Left renal cortex interstitium (tissue), 4 donors: ENCODE data around the gene JAK2. TPM values are rescaled to one million over a fixed set of nuclear protein-coding genes. Genes with fewer than 3 reads are reported as not detected.
A peak's percentile ranks its signal among the peaks of the same experiment; 100 is the strongest.
"Not testable (repeated sequence)": the region's sequence is repeated elsewhere in the genome, so short reads cannot be mapped to it uniquely, and the experiment has no call there.

Source experiments
- DNase-seq, 4 donors: peaks; one replicate each; pipeline ENCODE4 v3.0.0-alpha.2; 2013; ENCODE audit warnings: low read depth in 4 of 4, low spot score in 2 of 4, missing footprints in 1 of 4
- polyA plus RNA-seq, 4 donors: library from polyadenylated mRNA; unstranded; fragments of 120-200 nt; gene quantifications; one replicate each; pipeline ENCODE4 v1.2.1, GENCODE V29; 2013; ENCODE audit not compliant: insufficient read length in 4 of 4

Gene JAK2
- polyA plus RNA-seq, 4 donors, result 11.8 to 17.2 (median 14.7) TPM

DNA sequence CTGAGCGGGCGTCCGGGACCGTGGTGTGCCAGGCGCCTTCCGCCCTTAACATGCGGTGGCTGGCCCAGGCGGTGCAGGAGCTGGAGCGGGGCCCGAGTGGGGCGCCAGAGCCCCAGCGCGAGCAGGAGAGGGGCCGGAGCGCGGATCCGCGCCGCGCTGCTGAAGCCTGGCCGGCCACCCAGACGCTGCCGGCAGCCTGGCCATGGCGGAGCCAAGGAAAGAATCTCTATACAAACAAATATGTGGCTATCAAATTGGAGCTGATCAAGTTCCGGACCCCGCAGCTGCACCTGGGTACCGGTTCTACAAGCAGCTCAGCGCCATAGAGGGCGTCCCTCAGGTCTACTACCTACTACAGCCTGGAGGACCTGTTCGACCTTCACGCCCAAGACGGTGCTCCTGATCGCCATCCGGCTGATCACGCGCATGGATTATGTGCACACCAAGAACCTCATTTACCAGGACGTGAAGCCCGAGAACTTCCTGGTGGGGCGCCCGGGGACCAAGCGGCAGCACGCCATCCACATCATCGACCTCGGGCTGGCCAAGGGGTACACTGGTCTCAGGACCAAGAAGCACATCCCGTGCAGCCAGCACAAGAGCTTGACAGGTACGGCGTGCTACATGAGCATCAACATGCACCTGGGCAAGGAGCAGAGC is 55.8 kb downstream of the JAK2 start:
- no peak for DNase-seq

DNA sequence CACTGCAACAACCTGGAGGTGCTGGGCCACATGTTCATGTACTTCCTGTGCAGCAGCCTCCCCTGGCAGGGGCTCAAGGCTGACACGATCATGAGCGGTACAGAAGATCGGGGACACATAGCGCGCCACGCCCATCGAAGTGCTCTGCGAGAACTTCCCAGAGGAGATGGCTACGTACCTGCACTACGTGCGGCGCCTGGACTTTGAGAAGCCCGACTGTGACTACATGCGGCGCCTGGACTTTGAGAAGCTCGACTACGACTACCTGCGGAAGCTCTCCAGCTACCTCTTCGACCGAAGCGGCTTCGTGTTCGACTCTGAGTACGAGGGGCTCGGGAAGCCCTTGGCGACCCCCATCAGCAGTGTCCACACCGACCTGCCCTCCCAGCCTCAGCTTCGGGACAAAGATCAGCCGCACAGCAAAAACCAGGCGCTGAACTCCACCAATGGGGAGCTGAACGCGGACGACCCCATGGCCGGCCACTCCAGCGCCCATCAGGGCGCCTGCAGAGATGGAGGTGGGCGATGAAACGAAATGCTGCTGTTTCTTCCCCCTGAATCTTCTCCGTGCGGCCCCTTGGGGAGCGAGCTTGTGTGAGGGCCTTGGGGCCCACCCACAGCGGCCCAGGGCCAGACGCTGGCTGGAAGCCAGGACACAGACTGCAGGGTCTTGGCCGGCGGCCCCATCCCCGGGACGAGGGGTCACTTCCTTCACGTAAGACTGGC is 56.5 kb downstream of the JAK2 start:
- DNase-seq, result no peak

DNA sequence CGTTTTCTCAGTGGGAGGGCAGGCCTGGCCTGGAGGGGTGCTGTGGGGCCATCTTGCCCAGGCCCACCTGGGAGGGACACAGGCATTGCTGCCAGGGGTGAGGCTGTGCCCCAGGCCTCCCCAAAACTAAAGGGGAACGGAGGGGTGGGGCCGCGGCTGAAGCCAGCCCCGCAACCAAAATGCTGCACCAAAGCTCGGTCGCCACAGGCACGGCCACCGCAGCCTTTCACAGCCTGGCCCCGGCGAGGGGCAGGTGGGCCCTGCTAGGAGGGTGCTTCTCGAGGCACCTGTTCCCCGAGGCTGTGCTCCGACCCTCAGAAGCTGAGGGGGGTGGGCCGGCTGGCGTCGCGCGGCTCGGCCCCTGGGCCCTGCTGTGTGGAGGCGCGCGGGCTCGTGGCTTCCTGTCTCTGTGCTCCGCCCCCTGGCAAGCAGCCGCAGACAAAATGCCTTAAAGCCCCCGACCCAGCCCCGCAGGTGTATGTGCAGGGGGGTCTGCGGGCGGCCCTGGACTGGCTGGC is 57.6 kb downstream of the JAK2 start:
- DNase-seq, result no peak

DNA sequence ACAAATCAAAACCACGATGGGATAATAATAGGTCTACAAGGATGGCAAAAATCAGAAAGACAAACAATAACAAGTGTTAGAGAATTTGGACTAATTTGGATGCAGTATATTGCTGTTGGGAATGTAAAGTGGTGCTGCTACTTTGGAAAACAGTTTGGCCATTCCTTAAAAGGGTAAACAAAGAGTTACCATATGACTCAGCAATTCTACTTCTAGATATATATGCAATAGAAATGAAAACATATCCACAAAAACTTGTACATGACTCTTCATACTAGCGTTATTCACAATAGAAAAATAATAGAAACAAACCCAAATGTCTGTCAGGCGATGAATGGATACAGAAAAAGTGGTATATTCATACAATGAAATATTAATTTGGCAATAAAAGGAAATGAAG is 58.3 kb downstream of the JAK2 start:
- DNase-seq, result no peak

DNA sequence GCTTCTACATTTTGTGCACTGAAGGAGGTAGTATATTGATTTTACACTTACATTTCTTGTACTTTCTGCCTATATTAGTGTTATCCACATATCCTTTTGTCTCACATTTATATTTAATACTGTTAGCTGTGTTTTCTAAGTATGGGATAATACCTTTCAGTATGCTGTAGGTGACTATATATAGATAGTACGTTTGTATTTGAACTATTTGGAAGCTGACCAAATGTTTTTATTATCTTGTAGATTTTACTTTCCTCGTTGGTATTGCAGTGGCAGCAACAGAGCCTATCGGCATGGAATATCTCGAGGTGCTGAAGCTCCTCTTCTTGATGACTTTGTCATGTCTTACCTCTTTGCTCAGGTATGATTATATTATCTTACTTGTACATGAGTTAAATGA is 59.1 kb downstream of the JAK2 start:
- no peak for DNase-seq

DNA sequence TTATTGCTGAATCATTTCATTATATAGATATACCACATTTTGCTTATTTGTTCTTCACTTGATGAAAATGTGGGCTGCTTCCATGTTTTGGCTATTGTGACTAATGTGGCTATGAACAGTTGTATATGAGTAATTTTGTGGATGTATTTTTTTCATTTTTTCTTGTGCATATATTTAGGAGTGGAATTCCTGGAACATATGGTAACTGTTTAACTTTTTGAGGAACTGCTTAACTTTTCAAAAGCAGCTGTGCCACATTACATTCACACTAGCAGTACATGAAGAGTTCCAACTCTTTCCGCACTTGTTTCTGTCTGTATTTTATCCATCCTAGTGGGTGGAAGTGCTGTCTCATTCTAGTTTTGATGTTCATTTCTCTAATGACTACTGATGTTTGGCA is 67.8 kb downstream of the JAK2 start:
- DNase-seq, result no peak

DNA sequence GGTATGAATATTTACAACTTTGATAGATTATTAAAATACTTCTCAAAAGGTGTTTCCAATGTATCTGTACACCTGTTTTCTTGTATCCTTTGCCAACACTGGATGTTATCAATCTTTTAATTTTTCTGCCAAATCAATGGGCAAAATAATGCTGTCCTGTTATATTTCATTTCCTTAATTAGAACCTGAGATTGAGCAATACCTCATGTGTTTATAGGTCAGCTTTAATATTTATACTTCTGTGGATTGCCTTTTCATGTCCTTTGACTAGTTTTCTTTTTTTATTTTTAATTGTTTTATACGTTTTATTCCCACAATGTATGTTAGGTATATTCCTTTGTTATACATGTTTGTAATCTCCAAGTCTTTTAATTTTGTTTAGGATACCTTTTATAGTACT is 77.6 kb downstream of the JAK2 start:
- no peak for DNase-seq

DNA sequence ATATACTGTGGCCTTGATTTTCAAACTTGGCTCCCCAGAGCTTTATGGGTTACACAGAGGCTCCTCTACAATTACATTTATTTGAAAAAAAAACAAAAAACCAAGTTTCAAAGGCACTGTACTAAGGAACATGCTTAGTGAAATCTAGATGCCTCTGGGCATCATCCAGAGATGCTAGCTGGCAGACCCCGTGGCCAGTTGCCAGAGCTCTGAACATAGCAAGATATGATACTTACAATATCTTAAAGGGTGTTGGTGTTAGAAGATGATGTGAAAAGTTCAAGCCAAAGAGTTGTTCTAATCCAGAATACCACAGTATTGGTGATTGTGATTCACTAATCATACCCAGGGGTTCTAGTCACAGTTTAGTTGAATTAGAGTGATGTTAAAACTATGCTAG is 87.8 kb downstream of the JAK2 start:
- DNase-seq, result no peak

DNA sequence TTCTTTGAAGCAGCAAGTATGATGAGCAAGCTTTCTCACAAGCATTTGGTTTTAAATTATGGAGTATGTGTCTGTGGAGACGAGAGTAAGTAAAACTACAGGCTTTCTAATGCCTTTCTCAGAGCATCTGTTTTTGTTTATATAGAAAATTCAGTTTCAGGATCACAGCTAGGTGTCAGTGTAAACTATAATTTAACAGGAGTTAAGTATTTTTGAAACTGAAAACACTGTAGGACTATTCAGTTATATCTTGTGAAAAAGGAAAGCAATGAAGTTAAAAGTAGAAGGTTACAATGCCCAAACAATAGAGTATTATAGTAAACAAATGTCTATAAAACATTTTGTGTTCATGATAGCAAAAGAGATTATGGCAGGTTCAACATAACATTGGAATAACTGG is 88.6 kb downstream of the JAK2 start:
- no peak for DNase-seq

DNA sequence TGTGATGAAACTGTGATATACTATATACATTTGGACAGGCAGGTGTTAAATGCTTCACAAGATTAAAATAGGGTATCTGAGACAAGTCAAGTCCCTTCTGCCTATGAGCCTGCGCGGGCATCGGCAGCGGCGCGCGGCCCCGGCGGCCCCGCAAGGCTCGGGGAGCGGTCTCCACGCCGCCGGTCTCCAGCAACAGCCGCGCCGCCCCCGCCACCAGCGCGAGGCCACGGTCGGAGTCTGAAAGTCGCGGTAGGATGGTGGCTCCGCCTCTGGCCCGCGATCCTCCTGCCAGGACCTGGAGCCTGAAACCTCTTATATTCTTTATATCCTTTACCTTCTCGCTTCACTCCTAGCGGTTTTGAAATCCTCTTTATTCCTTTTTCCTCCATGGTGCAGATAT is 100.9 kb downstream of the JAK2 start:
- DNase-seq, result no peak

DNA sequence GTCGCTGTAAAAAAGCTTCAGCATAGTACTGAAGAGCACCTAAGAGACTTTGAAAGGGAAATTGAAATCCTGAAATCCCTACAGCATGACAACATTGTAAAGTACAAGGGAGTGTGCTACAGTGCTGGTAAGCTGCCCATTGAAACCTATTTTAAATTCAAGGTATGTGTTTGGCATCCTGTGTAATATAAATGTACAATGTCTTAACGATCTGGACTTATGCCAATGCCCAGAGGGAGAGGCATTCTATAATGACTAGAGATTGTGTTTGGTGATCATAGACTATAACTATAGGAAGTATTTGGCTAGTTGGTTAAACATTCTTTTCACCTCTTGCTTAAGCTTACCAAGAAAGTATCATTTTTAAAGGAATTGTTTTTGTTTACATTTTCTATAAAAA is 104.7 kb downstream of the JAK2 start:
- peak in 2 of 4 donors; percentile 3 to 31 for DNase-seq

DNA sequence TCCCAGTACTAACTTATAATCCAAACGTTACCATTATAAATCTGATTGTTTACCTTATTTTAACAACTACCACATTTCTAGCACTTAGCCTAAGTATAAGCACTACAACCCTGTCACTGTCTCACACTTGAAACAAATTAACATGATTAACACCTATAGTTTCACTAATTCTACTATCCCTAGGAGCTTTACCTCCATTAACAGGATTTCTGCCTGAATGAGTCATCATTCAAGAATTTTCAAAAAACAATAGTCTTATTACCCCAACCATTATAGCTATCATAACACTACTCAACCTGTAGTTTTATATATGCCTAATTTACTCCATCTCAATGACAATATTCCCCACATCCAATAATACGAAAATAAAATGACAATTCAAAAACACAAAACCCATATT is 110.7 kb downstream of the JAK2 start:
- DNase-seq, result no peak

DNA sequence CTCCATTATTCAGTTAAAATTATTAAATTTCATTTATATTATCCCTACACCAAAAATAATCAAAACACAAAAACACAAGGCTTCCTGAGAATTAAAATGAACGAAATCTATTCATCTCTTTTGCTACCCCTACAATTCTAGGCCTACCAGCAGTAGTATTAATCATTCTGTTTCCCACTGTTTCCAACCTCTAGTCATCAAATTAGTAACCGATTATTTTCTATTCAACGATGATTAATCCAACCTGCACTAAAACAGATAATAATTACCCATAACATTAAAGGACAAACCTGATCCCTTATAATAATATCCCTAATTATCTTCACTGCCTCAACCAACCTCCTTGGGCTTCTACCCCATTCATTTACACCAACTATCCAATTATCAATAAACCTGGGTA is 114.4 kb downstream of the JAK2 start:
- no peak for DNase-seq

DNA sequence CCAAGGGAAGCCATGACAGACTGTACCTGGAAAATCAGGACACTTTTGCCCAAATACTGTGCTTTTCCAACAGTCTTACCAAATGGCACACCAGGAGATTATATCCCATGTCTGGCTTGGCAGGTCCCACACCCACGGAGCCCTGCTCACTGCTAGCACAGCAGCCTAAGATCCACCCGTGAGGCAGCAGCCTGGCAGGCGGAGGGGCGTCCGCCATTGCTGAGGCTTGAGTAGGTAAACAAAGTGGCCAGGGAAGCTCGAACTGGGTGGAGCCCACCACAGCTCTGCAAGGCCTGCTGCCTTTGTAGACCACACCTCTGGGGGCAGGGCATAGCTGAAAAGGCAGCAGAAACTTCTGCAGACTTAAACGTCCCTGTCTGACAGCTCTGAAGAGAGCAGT is 116.1 kb downstream of the JAK2 start:
- not testable (repeated sequence) for DNase-seq

DNA sequence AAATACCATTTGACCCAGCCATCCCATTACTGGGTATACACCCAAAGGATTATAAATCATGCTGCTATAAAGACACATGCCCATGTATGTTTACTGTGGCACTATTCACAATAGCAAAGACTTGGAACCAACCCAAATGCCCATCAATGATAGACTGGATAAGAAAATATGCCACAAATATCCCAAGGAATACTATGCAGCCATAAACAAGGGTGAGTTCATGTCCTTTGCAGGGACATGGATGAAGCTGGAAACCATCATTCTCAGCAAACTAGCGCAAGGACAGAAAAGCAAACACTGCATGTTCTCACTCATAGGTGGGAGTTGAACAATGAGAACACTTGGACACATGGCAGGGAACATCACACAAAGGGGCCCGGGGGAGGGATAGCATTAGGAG is 121.4 kb downstream of the JAK2 start:
- not testable (repeated sequence) for DNase-seq

DNA sequence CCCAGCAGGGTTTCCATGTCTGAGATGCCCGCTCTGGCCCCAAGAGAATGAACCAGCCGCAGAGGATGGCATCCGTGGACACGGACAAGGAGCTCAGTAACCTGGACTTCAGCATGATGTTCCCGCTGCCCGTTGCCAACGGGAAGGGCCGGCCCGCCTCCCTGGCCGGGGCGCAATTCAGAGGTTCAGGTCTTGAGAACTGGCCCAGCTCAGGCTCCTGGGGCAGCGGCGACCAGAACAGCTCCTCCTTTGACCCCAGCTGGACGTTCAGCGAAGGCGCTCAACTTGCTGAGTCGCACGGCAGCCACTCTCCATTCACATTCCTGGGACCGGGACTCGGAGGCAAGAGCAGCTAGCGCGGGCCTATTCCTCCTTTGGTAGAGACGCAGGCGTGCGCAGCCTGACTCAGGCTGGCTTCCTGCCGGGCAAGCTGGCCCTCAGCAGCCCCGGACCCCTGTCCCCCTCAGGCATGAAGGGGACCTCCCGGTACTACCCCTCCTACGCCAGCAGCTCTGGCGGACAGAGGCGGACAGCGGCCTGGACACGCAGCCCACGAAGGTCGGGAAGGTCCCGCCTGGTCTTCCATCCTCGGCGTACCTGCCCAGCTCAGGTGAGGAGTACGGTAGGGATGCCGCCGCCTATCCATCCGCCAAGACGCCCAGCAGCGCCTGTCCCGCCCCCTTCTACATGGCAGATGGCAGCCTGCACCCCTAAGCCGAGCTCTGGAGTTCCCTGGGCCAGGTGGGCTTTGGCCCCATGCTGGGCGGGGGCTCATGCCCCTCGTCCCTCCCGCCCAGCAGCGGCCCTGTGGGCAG is 126.0 kb downstream of the JAK2 start:
- DNase-seq, result no peak

DNA sequence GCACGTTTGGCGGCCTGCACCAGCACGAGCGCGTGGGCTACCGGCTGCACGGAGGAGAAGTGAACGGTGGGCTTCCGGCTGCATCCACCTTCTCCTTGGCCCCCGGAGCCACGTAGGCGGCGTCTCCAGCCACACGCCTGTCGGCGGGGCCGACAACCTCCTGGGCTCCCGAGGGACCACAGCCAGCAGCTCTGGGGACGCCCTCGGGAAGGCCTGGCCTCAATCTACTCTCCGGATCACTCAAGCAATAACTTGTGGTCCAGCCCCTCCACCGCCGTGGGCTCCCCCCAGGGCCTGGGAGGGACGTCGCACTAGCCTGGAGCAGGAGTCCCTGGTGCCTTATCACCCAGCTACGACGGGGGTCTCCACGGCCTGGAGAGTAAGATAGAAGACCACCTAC is 126.6 kb downstream of the JAK2 start:
- no peak for DNase-seq

DNA sequence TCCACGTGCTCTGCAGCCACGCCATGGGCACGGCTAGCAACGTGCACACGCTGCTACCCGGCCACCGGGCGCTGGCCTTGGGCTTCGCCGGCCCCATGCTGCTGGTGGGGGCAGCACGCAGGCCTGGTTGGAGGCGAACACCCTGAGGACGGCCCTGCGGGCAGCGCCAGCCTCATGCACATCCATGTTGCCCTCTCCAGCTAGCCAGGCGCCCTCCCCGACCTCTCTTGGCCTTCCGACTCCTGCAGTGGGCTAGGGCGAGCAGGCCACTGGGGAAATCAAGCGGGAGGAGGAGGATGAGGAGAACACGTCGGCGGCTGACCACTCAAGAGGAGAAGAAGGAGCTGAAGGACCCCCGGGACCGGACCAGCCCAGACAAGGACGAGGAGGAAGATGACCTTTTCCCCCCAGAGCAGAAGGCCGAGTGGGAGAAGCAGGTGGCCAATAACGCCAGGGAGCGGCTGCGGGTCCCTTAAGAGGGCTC is 127.1 kb downstream of the JAK2 start:
- no peak for DNase-seq

DNA sequence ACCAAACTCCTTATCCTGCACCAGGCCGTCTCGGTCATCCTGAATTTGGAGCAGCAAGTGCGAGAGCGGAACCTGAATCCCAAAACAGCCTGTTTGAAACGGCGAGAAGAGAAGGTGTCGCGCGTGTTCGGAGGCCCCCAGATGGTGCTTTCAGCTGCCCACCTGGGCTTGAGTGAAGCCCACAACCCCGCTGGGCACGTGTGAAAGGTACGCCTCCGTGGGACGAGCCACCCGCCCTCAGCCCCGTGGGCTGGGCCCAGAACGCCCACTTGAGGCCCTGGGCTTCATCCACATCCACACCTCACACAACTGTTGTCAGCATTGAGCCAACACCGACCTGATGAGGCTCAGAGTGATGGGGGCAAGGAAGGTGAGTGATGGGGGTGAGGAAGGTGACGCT is 127.6 kb downstream of the JAK2 start:
- DNase-seq, result no peak

DNA sequence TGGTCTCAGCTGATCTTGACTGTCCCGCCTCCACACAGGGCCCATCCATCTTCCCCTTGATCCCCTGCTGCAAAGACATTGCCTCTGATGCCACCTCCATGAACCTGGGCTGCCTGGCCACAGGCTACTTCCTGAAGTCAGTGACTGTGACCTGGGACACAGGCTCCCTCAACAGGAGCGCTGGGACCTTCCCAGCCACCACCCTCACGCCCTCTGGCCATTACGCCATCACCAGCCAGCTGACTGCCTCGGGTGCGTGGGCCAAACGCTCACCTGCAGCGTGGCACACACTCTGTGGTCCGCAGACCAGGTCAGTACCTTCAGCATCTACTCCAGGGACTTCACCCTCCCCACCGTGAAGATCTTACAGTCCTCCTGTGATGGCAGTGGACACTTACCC is 128.5 kb downstream of the JAK2 start:
- DNase-seq, result no peak

DNA sequence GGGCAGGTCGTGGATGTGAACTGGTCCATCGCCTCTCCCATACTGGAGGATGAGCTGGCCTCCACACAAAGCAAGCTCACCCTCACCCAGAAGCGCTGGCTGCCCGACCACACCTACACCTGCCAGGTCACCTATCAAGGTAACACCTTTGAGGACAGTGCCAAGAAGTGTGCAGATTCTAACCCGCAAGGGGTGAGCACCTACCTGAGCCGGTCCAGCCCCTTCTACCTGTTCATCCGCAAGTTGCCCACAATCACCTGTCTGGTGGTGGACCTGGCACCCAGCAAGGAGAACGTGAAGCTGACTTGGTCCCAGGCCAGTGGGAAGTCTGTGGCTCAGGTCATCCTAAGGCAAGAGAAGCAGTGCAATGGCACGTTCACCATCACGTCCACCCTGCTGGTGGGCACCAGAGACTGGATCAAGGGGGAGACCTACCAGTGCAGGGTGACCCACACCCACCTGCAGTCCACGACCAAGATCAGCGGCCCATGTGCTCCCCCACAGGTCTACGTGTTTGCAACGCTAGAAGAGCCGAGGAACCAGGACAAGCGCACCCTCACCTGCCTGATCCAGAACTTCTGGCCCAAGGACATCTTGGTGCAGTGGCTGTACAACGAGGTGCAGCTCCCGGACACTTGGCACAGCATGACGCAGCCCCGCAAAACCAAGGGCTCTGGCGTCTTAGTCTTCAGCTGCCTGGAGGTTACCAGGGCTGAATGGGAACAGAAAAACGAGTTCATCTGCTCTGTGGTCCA is 129.1 kb downstream of the JAK2 start:
- no peak for DNase-seq
